ENCODE measurements around the gene IGSF9B. TPM values are rescaled to one million over a fixed set of nuclear protein-coding genes. Genes with fewer than 3 reads are reported as not detected.

The IGSF9B gene
- total RNA-seq, 1 donor from 2014 or later = 5.5 TPM

GRCh38 chr11:133898770-133899115 lies 58.0 kb downstream of the IGSF9B start:
- no peak for DNase-seq

GRCh38 chr11:133898031-133898769 lies 58.6 kb downstream of the IGSF9B start:
- DNase-seq = no peak

DNA sequence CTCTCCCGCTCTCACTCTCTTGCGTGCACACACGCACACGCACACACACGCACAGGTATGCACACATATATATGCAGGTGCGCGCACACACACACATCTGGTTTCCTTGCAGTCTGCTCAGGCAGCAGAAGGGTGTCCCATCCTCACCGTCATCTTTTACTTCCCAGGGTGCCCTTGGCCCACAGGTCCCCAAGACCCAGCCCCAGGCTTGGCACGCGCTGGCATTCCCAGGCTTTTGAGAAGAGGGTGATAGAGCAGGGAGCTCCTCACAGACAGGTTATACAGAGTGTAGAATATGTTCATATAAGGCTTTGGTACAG lies 59.5 kb downstream of the IGSF9B start:
- no peak for DNase-seq

GRCh38 chr11:133896642-133897330 lies 60.0 kb downstream of the IGSF9B start:
- no peak for DNase-seq

DNA sequence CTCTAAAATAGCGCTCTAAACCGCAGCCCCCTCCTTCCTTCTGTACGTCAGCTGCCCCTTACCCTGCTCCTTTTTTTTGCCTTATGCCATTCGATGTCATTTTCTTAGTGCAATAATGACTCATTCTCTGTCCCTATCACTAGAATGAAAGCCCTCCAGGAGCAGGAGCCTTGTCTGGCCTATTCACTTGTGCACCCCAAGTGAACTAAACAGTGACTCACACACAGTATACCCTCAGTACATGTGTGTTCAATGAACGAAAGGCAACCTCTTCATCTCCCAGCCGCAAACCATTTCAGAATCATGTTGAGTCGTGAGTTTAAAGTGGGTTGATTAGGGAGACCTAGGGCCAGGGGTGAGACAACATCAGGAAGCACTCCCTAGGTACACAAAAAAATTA lies 60.7 kb downstream of the IGSF9B start:
- no peak for DNase-seq

GRCh38 chr11:133895551-133895950 lies 61.2 kb downstream of the IGSF9B start:
- DNase-seq = no peak

DNA sequence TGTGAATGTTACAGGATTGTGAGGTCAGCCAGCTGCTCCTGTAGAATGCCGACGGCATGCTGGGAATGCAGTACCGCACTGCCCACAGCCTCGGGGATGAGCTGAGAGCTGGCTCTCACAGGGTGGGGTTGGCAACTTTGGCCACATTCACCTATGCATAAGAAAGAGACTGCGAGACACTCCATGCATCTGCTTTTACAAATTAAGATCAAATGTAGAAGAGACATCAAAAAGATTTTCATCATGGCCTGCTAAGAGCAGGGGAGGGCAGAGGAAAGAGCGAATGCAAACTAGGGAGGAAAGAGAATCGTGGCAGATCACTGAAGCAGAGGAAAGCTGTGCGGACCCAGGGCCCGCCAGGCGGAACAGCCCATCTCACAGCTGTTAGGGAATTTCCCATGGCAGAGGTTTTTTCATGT lies 61.7 kb downstream of the IGSF9B start:
- no peak for DNase-seq

GRCh38 chr11:133893381-133893780 lies 63.4 kb downstream of the IGSF9B start:
- no peak for DNase-seq

GRCh38 chr11:133892584-133893380 lies 64.0 kb downstream of the IGSF9B start:
- no peak for DNase-seq

- DNase-seq = no peak
Measured at GRCh38 chr11:133892126-133892525, 64.6 kb downstream of the IGSF9B start.

- DNase-seq = no peak
Measured at GRCh38 chr11:133889893-133890292, 66.9 kb downstream of the IGSF9B start.

GRCh38 chr11:133889188-133889587 lies 67.6 kb downstream of the IGSF9B start:
- no peak for DNase-seq

DNA sequence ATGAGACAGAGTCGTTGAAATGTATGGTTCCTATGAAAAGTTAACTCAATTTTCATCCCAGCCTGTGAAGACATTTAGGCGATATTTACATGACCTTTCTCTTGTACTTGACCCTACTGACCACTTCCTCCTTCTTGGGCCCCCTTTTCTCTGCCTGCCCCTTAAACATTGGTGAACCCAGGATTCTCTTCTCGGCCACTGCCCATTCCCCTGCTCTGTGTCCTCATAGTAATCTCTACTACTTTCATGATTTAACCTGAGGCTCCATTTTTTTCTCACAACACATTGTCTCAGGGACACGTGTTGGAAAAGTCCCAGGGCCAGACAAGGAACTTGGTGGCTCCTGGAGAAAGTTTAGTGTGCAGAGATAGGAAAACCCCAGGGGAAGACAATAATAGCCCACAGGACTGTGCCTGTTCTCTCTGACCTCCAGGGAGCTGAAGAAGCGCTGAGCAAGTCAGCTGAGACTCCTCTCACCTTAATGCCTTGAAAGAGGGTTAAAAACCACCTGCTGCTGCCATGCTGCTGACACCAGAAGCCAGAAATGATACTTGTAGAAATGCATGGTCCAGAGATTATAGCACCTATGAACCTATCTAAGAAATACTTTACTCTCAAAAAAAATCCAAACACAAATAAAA lies 69.0 kb downstream of the IGSF9B start:
- DNase-seq = no peak

GRCh38 chr11:133886029-133886428 lies 70.7 kb downstream of the IGSF9B start:
- no peak for DNase-seq

DNA sequence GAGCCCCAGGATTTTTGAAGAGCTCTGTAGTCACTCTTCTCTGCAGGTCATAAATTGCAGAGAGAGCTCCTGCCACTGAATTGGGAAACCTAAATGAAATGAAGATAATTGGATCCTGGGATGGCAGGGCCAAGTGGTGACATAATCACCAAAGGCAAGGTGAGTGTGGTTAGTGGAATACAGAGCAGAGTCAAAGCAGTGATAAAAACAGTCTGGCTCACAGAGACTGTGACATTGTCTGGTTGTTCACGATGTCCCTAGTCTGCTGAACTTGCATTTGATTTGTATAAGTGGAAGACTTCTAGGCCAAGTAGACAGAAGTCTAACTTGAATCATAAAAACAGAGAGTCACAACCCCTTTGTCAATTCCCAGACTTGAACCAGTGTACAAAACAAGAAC lies 84.6 kb downstream of the IGSF9B start:
- DNase-seq = no peak

DNA sequence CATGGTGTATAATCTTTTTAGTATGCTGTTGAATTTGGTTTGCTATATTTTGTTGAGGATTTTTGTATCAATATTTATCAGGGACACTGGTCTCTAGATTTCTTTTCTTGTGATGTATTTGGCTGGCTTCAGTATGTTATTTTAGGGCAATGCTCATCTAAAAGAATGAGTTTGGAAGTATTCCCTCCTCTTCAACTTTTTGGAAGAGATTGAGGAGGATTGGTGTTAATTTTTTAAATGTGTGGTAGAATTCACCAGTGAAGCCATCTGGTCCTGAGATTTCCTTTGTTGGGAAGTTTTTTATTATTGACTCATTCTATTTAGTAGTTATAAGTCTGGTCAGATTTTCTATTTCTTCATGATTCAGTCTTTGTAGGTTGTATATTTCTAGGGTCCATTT lies 89.3 kb downstream of the IGSF9B start:
- no peak for DNase-seq

- DNase-seq = no peak
Measured at GRCh38 chr11:133865466-133865865, 91.3 kb downstream of the IGSF9B start.

DNA sequence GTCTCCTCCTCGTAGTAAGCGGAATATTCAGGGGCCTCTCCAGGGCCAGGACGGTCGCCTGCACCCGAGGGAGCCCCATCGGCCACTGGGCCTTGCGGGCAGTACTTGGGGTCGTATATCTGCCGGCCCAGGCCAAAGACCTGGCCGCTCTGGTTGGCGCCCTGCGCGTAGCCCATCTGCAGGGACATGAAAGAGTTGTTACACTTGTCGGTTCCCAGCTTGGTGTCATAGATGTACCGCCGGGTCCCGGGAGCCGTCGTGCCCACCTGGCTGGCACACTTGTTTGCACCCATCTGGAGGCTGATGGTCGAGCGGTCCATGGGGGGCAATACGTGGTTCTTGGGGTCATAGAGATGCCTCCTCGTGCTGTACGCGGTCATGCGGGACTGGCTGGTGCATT lies 92.0 kb downstream of the IGSF9B start:
- no peak for DNase-seq

DNA sequence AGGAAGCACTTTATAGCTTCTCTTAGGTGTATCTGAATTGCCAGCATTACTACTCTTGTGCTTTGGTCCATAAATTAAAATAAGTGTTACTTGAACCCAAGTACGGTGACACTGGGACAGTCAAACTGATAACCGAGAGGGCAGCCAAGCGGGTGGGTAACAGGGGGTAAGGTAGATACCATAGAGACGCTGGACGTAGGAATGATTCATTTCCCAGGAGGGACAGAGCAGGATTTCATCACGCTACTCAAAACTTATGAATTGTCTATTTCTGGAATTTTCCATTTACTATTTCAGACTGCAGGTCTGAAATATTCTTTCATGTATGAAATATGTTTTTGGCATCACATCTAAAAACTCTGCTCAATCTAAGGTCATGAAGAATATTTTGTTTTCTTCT lies 96.6 kb downstream of the IGSF9B start:
- no peak for DNase-seq

Data from occipital lobe (tissue), 2 donors.